Testis (tissue), 2 donors: Measurements from ENCODE around the gene THRB.

ENCODE experiments used
- CTCF ChIP-seq, 3 experiments: fragments of 450-650 bp in 2 of 3; fragments of 200-600 bp in 1 of 3; sonication (generic) in 1 of 3; IDR thresholded peaks; one replicate each; pipeline ENCODE4 v1.5.1; 2016 to 2019; ENCODE audit warnings: antibody characterized with exemption in 3 of 3, mild to moderate bottlenecking in 2 of 3, moderate library complexity in 1 of 3
- POLR2A ChIP-seq: fragments of 450-650 bp; IDR thresholded peaks from one replicate; pipeline ENCODE4 v1.6.1; 2017; ENCODE audit warnings: antibody characterized with exemption, mild to moderate bottlenecking, moderate library complexity

GRCh38 chr3:24389108-24390090, 105.3 kb downstream of the THRB start:
- TF ChIP-seq CTCF (IDR thresholded peaks at IDR 0.05), result no peak
- no peak for TF ChIP-seq POLR2A
